Measurements from ENCODE around the gene OR52H1.
"Not testable (repeated sequence)": the region's sequence is repeated elsewhere in the genome, so short reads cannot be mapped to it uniquely, and the experiment has no call there.

OR52H1 gene

GRCh38 chr11:5548440-5548839 is at the start of gene OR52H1:
OR52H1 (minus strand) TSS chr11:5548540; CDS start chr11:5545505, 3,035 bp downstream.
- DNase-seq (ENCODE audit: low spot score) = no peak

DNA sequence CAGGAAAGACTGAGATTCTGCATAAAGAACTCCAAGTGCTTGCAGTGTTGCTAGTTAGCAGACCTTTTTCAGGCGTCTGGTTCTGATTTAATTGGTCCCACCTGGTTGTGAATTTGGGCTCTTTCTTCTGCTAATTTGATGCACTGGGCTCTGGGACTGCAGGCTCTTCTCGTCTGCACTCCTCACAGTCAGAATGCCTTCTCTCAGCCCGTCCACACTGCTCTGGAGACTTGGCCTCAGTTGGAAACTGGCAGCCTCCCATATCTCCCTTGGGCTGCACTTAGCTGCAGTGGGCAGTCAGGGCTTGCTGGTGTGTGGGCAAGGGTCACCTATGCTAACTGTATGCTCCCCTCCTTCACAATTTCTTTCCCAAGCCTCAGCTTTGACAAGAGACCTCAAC is 49.6 kb upstream of the OR52H1 start:
- DNase-seq (ENCODE audit: low spot score) = no peak

DNA sequence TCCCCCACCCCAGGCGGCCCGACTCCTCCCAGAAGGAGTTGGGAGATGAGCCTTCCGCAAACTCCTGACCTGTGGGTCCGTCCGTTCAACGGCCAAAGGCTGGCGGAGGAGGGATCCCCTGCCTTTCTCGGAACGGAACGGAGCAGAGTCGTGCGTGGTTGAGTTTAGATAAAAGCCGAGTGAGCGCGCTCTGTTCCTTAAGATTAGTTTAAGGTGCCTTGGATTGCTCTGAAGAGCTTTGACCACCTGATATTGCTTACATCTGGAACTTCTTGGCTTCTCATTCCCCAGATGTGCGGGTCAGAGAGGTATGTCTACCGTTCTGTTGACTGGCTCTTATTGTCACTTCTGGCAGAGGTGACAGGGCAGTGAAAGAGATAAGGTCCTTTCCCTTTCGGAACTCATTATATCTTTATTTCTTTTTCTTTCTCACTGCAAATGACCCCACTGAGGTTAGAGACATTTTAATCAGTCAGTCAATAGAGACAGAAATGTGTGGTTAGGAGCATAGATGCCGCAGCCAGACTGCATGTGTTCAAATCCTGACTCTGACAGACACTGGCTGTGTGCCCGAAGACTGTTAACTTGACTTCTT is 48.4 kb upstream of the OR52H1 start, which contains the start of gene TRIM6:
Gene TRIM6, plus strand, starts transcription at position 31 of the 595 bp plus-strand sequence. Its CDS starts 261 bp downstream, at position 292.
- DNase-seq (ENCODE audit: low spot score) = peak; percentile 53

DNA sequence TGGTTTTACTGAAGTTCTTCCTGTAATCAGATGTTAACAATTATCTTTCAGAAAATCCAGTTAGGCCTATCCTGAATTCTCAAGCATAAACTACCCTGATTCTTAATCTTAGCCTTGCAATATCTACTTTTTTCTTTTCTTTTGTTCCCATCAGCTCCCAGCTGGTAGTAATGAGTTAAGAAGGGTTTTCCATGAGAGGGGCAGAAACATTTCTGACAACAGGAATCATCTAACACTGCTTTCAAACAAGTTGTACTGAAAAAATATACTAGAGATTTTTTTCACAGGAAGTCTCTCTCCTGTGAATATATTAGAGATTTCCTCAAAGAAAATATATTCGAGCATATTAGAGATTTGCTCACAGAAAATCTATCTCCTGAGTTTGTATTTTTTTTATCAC is 44.8 kb upstream of the OR52H1 start:
- DNase-seq (ENCODE audit: low spot score) = no peak

- DNase-seq (ENCODE audit: low spot score) = no peak
These were observed 44.3 kb upstream of the OR52H1 start for GRCh38 chr11:5592615-5593014.

GRCh38 chr11:5591613-5592012 is 43.3 kb upstream of the OR52H1 start:
- no peak for DNase-seq (ENCODE audit: low spot score)

DNA sequence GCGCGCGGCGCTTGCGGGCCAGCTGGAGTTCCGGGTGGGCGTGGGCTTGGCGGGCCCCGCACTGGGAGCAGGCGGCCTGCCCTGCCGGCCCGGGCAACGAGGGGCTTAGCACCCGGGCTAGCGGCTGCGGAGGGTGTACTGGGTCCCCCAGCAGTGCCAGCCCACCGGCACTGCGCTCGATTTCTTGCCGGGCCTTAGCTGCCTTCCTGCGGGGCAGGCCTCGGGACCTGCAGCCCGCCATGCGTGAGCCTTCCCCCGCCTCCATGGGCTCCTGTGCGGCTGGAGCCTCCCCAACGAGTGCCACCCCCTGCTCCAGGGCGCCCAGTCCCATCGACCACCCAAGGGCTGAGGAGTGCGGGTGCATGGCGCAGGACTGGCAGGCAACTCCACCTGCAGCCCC is 41.6 kb upstream of the OR52H1 start:
- DNase-seq (ENCODE audit: low spot score) = not testable (repeated sequence)

- not testable (repeated sequence) for DNase-seq (ENCODE audit: low spot score)
These were observed 36.1 kb upstream of the OR52H1 start for GRCh38 chr11:5584458-5584857.

GRCh38 chr11:5581014-5581413 is 32.7 kb upstream of the OR52H1 start:
- DNase-seq (ENCODE audit: low spot score) = no peak

- no peak for DNase-seq (ENCODE audit: low spot score)
These were observed 32.2 kb upstream of the OR52H1 start, which contains the start of gene OR52B6 for GRCh38 chr11:5580577-5580976. OR52B6 (plus strand) TSS chr11:5580877; CDS start chr11:5580877, 0 bp downstream.

GRCh38 chr11:5577101-5577500 is 28.8 kb upstream of the OR52H1 start:
- DNase-seq (ENCODE audit: low spot score) = no peak

GRCh38 chr11:5575152-5575551 is 26.8 kb upstream of the OR52H1 start:
- no peak for DNase-seq (ENCODE audit: low spot score)

DNA sequence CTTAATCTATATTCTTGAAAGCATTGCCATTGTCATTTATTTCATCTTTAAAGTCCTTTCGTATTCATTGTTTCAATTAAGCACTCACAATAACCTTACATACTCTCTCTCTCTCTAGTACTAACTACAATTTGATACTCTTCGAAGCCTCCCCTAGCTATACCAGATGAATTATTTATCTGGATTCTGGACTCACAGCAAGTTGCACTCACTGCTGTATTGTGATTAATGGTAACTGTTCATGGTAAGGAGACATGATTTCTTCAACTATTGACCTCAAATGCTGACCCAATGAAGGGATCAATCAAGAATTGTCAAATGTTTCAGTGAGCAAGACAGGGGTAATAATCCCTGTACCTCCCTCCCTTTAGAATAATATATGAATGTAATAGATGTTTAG is 26.3 kb upstream of the OR52H1 start:
- no peak for DNase-seq (ENCODE audit: low spot score)

GRCh38 chr11:5564259-5565019 is 16.1 kb upstream of the OR52H1 start:
- DNase-seq (ENCODE audit: low spot score) = no peak

DNA sequence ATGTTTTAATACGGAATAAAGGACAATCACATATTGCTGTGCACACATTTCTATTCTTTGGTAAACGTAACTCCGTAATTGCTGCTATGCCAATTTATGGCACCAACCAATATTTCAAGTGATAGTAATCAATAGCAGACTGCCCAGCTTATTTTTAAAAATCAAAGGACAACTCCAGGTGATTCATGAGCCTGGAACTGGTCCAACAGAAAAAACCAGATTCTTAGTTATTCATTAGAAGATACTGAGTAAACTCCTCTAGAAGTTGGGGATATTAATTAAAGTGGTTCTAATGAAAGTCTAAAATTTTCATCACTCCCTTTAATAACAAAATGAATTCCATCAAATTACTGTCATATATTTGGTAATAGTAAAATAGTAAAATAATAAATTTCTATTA is 9.4 kb upstream of the OR52H1 start:
- DNase-seq (ENCODE audit: low spot score) = no peak

GRCh38 chr11:5556596-5557188 is 8.4 kb upstream of the OR52H1 start:
- no peak for DNase-seq (ENCODE audit: low spot score)

- DNase-seq (ENCODE audit: low spot score) = no peak
These were observed 5.0 kb upstream of the OR52H1 start for GRCh38 chr11:5553343-5553742.

GRCh38 chr11:5550440-5551095 is 2.2 kb upstream of the OR52H1 start:
- peak; percentile 52 for DNase-seq (ENCODE audit: low spot score)

GRCh38 chr11:5547982-5548381 is 358 bp downstream of the OR52H1 start:
- no peak for DNase-seq (ENCODE audit: low spot score)

- peak; percentile 15 for DNase-seq (ENCODE audit: low spot score)
These were observed 1.9 kb downstream of the OR52H1 start for GRCh38 chr11:5546457-5546856.

- DNase-seq (ENCODE audit: low spot score) = no peak
These were observed 6.9 kb downstream of the OR52H1 start for GRCh38 chr11:5541427-5541826.

- no peak for DNase-seq (ENCODE audit: low spot score)
These were observed 11.9 kb downstream of the OR52H1 start for GRCh38 chr11:5536482-5536881.

DNA sequence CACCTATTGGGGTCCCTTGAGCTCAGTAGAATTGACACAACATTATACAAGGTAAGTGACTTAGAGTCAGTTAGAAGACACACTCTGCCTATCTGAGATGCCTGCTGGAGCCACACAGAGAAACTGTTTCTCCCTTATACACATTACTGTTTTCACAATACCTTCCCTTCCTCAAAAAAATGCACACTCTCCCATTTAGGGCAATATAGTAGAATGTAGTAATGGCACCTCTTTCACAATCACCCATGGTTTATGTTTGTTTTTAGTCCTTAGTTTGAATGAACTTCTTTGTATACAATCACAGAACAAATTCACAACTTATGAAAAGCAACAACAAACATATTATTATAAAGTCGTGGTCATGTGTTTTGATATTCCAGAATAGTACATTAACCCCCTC is 14.3 kb downstream of the OR52H1 start:
- no peak for DNase-seq (ENCODE audit: low spot score)
